Upper lobe of right lung (tissue), 1 donor: Measurements from ENCODE around the gene ATP5F1D. TPM values are rescaled to one million over a fixed set of nuclear protein-coding genes. Genes with fewer than 3 reads are reported as not detected.

Source experiments
- ATAC-seq: fragments of 200-7000 bp; cut with Tn5 transposase; one replicate; pipeline ENCODE4 v1.9.1; 2020; ENCODE audit warnings: mild to moderate bottlenecking, moderate library complexity
- DNase-seq: peaks from one replicate; pipeline ENCODE4 v3.0.0-alpha.2; 2020
- H3K27ac ChIP-seq: fragments of 200-600 bp; one replicate; pipeline ENCODE4 v1.8.0; 2022
- H3K27me3 ChIP-seq: fragments of 200-600 bp; one replicate; pipeline ENCODE4 v1.8.0; 2022; ENCODE audit warnings: mild to moderate bottlenecking
- H3K36me3 ChIP-seq: fragments of 200-600 bp; one replicate; pipeline ENCODE4 v1.8.0; 2022
- H3K4me1 ChIP-seq: fragments of 200-600 bp; one replicate; pipeline ENCODE4 v1.8.0; 2022
- H3K4me3 ChIP-seq: fragments of 200-600 bp; one replicate; pipeline ENCODE4 v1.8.0; 2022; ENCODE audit warnings: mild to moderate bottlenecking
- H3K9me3 ChIP-seq: fragments of 200-600 bp; one replicate; pipeline ENCODE4 v1.8.0; 2022
- intact Hi-C: fragments of 100-400 bp; cut with DNase I; formaldehyde crosslinking; loops from one replicate; pipeline ENCODE4 v1.11.0; 2022
- total RNA-seq: library from RNA; stranded (reverse); fragmentation: NEBNext Ultra II Directional; extraction: Animal tissue kit (Norgen Biotek cat#: 25700); gene quantifications from one replicate; pipeline ENCODE4 v1.2.1, GENCODE V29; 2021
- TF ChIP-seq, protein P1 (sequence below): fragments of 200-600 bp; IDR thresholded peaks from one replicate; pipeline ENCODE4 v1.8.0; 2022; ENCODE audit warnings: antibody characterized with exemption
- donor health status: DM: no; HTN: yes; CAD: no; lungs with severe emphysema.

Gene ATP5F1D
- total RNA-seq, 1 donor from 2014 or later = 126 TPM

DNA sequence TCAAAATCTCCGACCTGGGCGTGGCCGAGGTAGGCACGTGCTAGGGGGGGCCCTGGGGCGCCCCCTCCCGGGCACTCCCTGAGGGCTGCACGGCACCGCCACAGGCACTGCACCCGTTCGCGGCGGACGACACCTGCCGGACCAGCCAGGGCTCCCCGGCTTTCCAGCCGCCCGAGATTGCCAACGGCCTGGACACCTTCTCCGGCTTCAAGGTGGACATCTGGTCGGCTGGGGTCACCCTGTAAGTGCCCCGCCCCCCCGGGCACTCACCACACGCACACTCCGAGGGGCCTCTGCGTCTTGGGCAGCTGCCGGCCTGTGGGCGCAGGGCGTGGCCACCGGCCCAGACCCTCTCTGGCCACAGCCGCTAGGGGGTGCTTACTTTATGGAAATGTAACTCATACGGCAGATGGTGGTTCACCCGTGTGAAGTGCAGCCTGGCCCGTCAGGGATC, 21.0 kb upstream of the ATP5F1D start:
- intact Hi-C loops = no loop called here
- H3K36me3 ChIP-seq = peaks cover 46% of the 10 kb centered on the region
- no peaks in the 10 kb centered on the region for H3K9me3 ChIP-seq
- DNase-seq (no peak), ATAC-seq (no peak)
- H3K4me3 ChIP-seq = no peak overlapping the region
- H3K27me3 ChIP-seq = no peaks in the 10 kb centered on the region
- TF ChIP-seq, protein P1, sequence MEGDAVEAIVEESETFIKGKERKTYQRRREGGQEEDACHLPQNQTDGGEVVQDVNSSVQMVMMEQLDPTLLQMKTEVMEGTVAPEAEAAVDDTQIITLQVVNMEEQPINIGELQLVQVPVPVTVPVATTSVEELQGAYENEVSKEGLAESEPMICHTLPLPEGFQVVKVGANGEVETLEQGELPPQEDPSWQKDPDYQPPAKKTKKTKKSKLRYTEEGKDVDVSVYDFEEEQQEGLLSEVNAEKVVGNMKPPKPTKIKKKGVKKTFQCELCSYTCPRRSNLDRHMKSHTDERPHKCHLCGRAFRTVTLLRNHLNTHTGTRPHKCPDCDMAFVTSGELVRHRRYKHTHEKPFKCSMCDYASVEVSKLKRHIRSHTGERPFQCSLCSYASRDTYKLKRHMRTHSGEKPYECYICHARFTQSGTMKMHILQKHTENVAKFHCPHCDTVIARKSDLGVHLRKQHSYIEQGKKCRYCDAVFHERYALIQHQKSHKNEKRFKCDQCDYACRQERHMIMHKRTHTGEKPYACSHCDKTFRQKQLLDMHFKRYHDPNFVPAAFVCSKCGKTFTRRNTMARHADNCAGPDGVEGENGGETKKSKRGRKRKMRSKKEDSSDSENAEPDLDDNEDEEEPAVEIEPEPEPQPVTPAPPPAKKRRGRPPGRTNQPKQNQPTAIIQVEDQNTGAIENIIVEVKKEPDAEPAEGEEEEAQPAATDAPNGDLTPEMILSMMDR = no peak
- H3K4me1 ChIP-seq = peaks cover 14% of the 10 kb centered on the region
- no peak overlapping the region for H3K27ac ChIP-seq

DNA sequence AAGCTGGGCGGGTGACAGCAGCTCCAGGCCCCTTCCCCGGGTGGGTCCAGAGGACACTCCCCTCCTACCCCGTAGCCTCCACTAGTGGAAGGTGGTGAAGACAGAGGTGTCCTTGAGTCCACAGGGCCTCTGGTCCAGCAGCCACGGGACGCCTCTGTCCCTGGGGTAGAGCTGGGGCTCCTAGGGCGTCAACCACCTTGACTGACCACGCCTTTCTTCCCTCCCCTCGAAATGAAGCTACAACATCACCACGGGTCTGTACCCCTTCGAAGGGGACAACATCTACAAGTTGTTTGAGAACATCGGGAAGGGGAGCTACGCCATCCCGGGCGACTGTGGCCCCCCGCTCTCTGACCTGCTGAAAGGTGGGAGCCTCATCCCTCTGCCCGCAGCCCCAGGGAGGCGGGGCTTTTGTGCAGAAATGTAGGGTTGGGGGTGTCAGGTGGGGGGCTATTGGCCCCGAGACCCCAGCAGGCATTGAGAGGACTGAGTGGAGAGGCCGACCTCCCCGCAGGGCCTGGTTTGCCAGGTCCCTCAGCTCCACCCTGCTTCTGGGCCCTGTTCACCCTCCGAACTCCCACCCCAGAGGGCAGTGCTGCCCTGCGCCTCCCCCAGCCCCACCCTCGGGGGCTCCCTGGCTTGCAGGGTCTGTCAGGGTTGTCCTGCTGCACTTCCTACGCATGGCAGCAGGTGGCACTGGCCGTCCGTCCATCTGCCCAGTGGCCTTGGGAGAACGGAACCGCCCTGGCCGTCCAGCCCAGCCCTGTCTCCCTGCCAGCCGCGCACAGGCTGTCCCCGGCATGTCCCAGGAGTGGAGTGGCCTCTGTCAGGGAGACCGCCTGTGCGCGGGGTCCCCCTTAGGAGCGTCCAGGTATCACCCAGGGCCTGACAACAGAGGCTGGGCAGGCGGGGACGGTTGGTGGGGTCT, 20.3 kb upstream of the ATP5F1D start:
- H3K27ac ChIP-seq = no peak overlapping the region
- TF ChIP-seq, protein P1 = peak; percentile 66
- ATAC-seq = peak; percentile 53
- H3K36me3 ChIP-seq = peaks cover 50% of the 10 kb centered on the region
- no peak for DNase-seq
- H3K9me3 ChIP-seq = no peaks in the 10 kb centered on the region
- H3K27me3 ChIP-seq = no peaks in the 10 kb centered on the region
- intact Hi-C loops = no loop called here
- no peak overlapping the region for H3K4me3 ChIP-seq
- peaks cover 7% of the 10 kb centered on the region for H3K4me1 ChIP-seq

DNA sequence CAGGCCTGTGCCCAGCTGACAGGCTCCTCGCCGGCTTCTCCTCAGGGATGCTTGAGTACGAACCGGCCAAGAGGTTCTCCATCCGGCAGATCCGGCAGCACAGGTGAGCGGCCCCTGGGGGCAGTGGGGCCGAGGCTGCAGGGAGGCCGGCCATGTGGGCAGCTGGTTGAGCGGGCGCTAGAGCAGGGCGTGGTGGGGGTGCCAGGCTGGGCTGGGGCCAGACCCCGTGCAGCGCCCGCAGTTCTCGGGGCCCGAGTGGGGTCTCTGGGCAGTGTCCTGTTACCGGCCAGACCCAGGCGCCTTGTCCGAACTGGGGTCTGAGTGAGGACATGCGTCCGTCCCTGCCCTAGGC, 19.7 kb upstream of the ATP5F1D start:
- H3K4me3 ChIP-seq = no peak overlapping the region
- peaks cover 57% of the 10 kb centered on the region for H3K36me3 ChIP-seq
- TF ChIP-seq, protein P1 = no peak
- H3K27ac ChIP-seq = no peak overlapping the region
- no peak for ATAC-seq
- H3K27me3 ChIP-seq = no peaks in the 10 kb centered on the region
- peaks cover 6% of the 10 kb centered on the region for H3K4me1 ChIP-seq
- DNase-seq = no peak
- H3K9me3 ChIP-seq = no peaks in the 10 kb centered on the region
- intact Hi-C loops = no loop called here

DNA sequence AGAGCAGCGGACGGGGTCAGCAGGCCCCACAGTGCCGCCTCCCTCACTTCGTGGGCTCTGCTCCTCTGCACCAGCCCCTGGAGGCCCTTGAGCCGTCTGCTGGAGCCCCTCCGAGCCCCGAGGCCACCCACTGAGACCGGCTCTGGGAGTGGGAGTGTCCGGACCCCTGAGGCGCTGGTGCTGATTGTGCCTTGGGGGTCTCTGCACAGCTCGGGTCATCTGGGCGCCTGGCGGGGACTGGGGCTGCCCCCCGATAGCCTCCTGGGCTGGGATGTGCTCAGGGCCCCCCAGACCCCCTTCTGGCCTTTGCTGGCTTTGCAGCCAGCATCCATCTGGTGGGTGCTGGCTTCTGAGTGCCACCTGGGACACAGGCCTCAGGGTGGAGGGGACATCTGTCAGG, 19.2 kb upstream of the ATP5F1D start:
- no peaks in the 10 kb centered on the region for H3K27me3 ChIP-seq
- ATAC-seq = no peak
- H3K4me1 ChIP-seq = peaks cover 3% of the 10 kb centered on the region
- no peak overlapping the region for H3K4me3 ChIP-seq
- intact Hi-C loops = no loop called here
- DNase-seq = no peak
- TF ChIP-seq, protein P1 = no peak
- peaks cover 62% of the 10 kb centered on the region for H3K36me3 ChIP-seq
- H3K27ac ChIP-seq = no peak overlapping the region
- H3K9me3 ChIP-seq = no peaks in the 10 kb centered on the region

DNA sequence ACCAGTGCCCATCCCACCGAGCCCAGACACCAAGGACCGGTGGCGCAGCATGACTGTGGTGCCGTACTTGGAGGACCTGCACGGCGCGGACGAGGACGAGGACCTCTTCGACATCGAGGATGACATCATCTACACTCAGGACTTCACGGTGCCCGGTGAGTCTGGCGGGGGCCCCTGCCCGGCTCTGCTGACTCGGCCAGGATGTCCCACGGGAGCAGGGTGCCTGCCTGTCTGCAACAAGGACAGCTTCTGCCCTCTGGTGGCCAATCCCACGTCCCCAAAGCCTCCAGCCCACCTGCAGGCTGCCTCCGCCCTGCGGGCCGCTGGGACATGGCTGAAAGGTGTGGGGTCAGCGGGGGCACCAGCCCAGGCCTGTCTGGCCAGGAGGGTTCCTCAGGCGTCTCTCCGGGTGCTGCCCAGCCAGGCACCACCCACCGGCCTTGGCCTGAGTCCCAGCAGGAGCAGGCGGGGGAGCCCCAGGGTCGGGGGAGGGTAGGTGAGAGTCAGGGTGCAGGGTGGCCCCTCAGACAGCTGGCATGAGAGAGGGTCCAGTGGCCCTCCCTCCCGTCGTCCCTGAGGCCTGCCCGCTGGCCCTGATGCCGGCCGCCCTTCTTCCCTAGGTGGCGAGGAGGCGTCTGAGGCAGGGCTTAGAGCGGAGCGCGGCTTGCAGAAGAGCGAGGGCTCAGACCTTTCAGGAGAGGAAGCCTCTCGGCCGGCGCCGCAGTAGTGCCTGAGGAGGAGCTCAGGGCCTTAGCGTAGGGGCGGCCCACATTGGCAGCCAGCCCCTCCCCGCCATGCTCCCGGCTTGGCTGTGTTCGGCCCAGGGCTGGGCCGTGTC, 18.3 kb upstream of the ATP5F1D start:
- TF ChIP-seq, protein P1 = no peak
- H3K27me3 ChIP-seq = no peaks in the 10 kb centered on the region
- no peak for DNase-seq
- peaks cover 70% of the 10 kb centered on the region for H3K36me3 ChIP-seq
- no peak overlapping the region for H3K4me3 ChIP-seq
- H3K9me3 ChIP-seq = no peaks in the 10 kb centered on the region
- intact Hi-C loops = no loop called here
- ATAC-seq = no peak
- no peaks in the 10 kb centered on the region for H3K4me1 ChIP-seq
- H3K27ac ChIP-seq = no peak overlapping the region
